ENCODE measurements around the gene ASS1.

Gene ASS1

GRCh38 chr9:130498918-130499698, 54.3 kb downstream of the ASS1 start:
- no peak for DNase-seq (ENCODE audit: low read depth)

- no peak for DNase-seq (ENCODE audit: low read depth)
Observed at GRCh38 chr9:130499804-130500263, 55.1 kb downstream of the ASS1 start.

- no peak for DNase-seq (ENCODE audit: low read depth)
Observed at GRCh38 chr9:130500340-130501180, 55.8 kb downstream of the ASS1 start.

GRCh38 chr9:130501639-130502038, 56.9 kb downstream of the ASS1 start:
- DNase-seq (ENCODE audit: low read depth), result no peak

- no peak for DNase-seq (ENCODE audit: low read depth)
Observed at GRCh38 chr9:130508218-130508617, 63.5 kb downstream of the ASS1 start.

- DNase-seq (ENCODE audit: low read depth), result no peak
Observed at GRCh38 chr9:130512199-130512598, 67.4 kb downstream of the ASS1 start.

GRCh38 chr9:130513078-130513477, 68.3 kb downstream of the ASS1 start:
- no peak for DNase-seq (ENCODE audit: low read depth)

GRCh38 chr9:130518233-130518632, 73.5 kb downstream of the ASS1 start:
- DNase-seq (ENCODE audit: low read depth), result no peak

GRCh38 chr9:130518943-130519799, 74.4 kb downstream of the ASS1 start:
- DNase-seq (ENCODE audit: low read depth), result no peak

- DNase-seq (ENCODE audit: low read depth), result no peak
Observed at GRCh38 chr9:130519927-130520326, 75.2 kb downstream of the ASS1 start.

- DNase-seq (ENCODE audit: low read depth), result no peak
Observed at GRCh38 chr9:130521715-130522114, 77.0 kb downstream of the ASS1 start.

GRCh38 chr9:130522233-130522808, 77.6 kb downstream of the ASS1 start:
- DNase-seq (ENCODE audit: low read depth), result no peak

- DNase-seq (ENCODE audit: low read depth), result no peak
Observed at GRCh38 chr9:130523921-130524320, 79.2 kb downstream of the ASS1 start.

GRCh38 chr9:130526193-130526853, 81.6 kb downstream of the ASS1 start:
- no peak for DNase-seq (ENCODE audit: low read depth)

GRCh38 chr9:130526854-130527650, 82.3 kb downstream of the ASS1 start:
- DNase-seq (ENCODE audit: low read depth), result no peak

- DNase-seq (ENCODE audit: low read depth), result no peak
Observed at GRCh38 chr9:130527651-130528310, 83.0 kb downstream of the ASS1 start.

- DNase-seq (ENCODE audit: low read depth), result no peak
Observed at GRCh38 chr9:130528674-130529073, 83.9 kb downstream of the ASS1 start.

GRCh38 chr9:130530938-130531337, 86.2 kb downstream of the ASS1 start:
- no peak for DNase-seq (ENCODE audit: low read depth)

- no peak for DNase-seq (ENCODE audit: low read depth)
Observed at GRCh38 chr9:130531670-130532069, 86.9 kb downstream of the ASS1 start.

Measured in stimulated activated CD8-positive, alpha-beta memory T cell treated with anti-CD3 and anti-CD28 coated beads, Interleukin-15, amount 100 ng/mL, for 1 hour (primary cell).